Ammon's horn (tissue), 1 donor: ENCODE measurements around the gene PUM1.

Experiments
- DNase-seq: peaks from one replicate; pipeline ENCODE4 v3.0.0-alpha.2; 2016; ENCODE audit warnings: low spot score

The PUM1 gene

GRCh38 chr1:31029026-31029425, 36.5 kb downstream of the PUM1 start:
- DNase-seq: no peak

DNA sequence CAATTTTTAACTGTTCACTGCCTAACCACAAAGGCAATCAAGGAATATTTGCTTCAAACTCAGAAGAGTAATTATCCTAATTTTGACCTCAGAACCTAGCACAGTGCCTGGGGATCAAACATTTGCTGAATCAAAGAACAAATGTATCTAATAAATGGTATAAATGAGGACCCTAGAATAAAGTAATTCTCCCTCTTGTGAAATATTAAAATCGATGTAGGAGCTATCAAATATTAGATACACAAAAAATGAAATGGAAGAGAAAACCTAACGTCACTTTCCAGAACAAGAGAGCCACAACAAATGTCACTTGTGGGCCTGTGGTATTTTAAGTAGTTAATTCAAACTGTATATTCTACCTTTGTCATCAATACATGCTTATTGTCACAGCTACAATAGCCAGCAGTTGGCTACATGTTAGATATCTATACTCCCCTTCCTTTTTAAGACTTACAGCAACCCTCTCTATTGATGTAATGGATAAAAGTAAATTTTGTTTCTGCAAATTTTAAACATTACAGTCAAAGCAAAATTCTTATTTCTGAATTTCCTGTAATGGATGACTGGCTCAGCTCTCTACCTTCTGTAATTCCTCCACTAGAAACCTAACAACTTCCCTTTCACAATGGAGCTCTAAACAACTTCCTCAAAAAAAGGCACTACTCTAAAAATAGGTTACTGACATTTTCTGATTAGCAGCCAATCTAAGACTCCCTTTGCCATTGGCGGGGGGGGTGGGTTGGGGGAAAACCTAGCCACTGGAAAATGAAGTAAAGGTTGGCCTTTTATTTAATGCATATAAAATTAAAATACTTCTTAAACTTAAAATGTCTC, 37.6 kb downstream of the PUM1 start:
- DNase-seq: peak; percentile 28

DNA sequence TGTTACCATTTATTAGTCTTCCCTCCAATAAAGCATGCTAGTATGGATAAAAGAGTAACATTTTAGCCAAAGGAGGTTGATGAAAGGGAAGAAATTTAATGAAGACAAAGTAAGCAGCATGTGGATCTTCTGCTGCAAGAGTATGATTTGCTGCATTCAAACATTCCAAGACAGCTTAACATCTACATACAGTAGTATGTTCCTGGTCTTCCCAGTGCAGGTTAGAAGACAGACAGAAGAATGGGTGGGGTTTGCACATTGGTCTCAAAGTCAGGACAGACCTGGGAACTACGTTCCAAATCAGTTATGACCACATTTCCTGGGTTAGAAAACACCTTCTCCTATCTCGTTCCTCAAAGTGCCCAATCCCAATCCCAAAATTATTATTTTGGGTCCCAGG, 43.3 kb downstream of the PUM1 start:
- no peak for DNase-seq

GRCh38 chr1:31020007-31020790, 45.3 kb downstream of the PUM1 start:
- DNase-seq: peak; percentile 17

DNA sequence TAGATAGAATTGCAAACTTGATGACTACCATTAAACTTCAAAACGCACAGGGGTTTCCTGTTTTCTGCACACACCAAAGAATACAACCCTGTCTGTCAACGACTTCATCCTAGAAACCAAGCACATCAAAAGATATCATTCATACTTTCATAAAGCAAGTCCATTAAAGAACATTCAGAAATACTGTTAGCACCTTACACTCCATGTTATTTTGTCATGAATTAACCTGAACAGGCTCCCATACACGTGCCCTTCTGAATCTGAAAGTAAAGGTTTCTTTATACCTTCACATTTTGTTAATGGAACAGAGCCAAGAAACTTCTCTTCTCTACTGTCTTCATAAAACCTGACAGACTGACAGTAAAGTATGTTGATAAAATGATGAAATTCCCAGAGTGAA, 46.1 kb downstream of the PUM1 start:
- DNase-seq: no peak

DNA sequence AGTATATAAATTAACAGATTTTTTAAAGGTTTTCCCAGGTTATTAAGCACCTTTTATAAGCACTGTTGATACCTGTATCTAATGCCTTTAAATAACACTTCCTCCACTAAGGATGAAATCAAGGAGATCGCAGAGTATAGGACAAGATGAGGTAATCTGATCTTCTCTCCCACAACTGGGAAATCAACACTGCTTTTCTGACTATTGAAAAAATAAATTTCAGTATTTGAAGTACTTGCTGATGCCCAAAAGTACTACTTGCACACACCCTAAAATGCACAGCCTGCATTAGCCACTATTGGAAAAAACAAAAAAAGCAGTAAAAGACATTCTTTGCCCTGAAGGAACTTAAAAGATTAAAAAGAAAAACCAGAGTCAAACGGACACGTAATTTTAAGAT, 48.6 kb downstream of the PUM1 start:
- DNase-seq: no peak

GRCh38 chr1:31013187-31013864, 52.2 kb downstream of the PUM1 start:
- peak; percentile 12 for DNase-seq

GRCh38 chr1:31012210-31012924, 53.1 kb downstream of the PUM1 start:
- DNase-seq: no peak

GRCh38 chr1:31011719-31012118, 53.8 kb downstream of the PUM1 start:
- no peak for DNase-seq

- no peak for DNase-seq
Measured at GRCh38 chr1:31010086-31010989, 55.2 kb downstream of the PUM1 start.

- no peak for DNase-seq
Measured at GRCh38 chr1:31007462-31007991, 58.0 kb downstream of the PUM1 start.

DNA sequence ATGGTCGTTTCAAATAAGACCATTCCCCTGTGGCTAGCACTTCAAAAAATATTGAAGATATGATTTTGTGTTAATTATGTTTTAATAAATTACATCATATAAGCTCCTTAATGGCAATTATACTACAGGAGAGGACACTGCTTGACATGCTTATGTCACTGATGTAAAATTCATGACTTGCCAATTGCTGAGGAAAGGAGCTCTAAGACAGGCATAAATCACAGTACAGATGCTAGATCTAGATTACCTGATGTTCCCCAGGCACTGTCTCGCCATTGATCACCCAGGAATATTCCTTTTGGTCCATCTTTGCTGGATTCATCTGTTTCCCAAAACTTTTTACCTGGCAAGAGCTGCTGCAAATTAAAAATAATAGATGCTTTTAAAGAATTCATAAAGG, 58.8 kb downstream of the PUM1 start:
- no peak for DNase-seq

DNA sequence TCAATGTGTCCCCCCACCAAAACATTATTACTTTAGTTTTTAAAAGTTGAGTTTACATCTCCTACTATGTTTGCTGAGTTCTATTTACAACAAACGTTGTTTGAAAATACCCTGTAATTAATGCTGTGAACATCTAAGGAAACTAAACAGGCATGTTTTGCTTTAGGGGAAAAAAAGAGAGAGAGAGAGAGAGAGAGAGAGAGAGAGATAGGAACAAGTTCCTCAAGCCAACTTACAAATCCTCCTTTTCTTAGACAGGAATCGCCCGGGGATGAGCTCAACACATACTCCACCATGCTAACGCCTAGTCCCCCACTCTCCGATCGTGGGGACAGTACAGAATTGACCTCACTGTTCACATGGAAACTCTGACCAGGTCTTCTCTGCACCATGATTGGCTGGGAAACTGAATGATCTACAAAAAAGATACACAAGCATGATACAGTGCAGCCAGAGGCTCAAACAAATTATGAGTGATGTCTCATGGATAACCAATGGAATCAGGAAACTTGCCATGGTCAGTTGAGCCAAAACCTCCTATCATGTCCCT, 59.8 kb downstream of the PUM1 start:
- no peak for DNase-seq

DNA sequence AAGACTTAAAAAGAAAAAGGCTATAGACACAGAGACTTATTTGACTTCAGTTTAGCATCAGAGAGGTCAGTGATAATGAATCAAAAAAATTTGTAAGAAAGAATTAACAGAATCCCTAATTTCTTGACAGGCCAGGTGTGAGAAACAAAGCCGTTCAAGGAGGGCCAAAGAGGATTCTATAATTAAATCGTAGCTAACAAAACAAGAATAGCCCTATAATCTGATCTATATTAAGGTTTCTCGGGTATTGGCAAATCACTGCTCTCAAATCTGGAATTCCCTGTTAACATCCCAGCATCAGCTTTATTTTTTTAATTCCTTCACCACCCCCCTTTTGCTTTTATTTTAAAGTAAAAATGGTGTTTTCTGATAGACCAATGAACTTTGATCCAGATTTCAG, 60.3 kb downstream of the PUM1 start:
- DNase-seq: no peak

DNA sequence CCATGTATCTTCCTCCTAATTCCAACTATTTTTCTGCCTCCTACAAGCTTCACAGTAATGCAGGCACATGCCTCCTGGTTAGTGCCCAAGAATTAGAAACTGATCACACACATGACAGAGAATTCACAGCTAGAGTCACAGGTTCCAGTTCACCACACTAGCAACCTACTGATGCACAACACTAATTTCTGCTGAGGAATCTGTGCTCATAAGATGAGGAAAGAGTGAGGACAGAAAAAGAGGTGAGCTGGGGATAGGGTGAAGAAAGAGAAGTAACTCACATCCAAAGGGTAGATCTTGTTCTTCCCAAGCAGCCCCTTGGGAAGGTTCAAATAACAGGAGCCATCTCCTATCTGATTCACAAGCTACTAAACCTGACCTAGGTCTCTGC, 61.3 kb downstream of the PUM1 start:
- DNase-seq: no peak

- DNase-seq: no peak
Measured at GRCh38 chr1:31003613-31004230, 61.8 kb downstream of the PUM1 start.

DNA sequence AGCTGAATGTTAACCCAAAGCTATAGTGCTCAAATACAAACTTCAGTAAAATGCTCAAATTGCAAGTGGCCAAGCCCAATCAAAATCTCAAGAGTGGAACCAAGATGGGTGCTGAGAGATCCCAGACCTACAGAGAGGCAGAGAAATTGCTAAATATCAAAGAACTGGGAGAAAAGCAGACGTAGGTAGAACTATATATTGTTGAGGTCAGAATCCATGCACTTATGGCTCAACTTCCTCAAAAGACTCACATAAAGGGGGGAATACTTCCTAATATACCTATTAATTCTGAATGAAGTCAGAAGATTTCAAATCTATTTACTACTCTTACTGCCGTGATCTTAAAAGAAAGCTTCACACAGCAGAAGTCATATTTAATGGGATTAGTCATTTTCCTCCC, 65.2 kb downstream of the PUM1 start:
- no peak for DNase-seq

DNA sequence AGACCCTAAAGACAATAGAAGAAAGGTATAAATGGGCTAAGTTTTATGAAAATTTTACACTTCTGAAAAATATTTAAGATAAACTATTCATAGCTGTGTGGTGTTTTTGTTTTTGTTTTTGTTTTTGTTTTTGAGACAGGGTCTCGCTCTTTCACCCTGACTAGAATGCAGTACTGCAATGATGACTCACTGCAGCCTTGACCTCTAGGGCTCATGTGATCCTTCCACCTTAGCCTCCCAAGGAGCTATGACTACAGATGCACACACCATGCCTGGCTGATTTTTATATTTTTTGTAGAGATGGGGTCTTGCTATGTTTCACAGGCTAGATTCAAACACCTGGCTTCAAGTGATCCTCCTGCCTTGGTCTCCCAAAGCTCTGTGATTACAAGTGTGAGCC, 66.6 kb downstream of the PUM1 start:
- no peak for DNase-seq

DNA sequence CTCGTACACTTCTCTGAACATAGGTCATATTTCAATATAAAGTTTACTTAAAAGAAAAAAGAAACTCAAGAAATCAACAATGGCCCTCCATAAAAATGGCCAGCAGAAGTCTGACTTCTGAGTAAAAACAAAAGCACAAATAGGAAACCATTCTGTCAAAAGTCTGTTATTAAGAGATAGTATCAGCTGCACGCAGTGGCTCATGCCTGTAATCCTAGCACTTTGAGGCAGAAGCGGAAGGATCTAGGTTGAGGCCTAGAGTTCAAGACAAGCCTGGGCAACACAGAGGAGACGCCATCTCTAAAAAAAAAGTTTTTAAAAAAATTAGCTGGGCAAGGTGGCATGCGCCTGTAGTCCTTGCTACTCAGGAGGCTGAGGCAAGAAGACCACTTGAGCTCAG, 67.3 kb downstream of the PUM1 start:
- no peak for DNase-seq

- DNase-seq: no peak
Measured at GRCh38 chr1:30997463-30998057, 68.0 kb downstream of the PUM1 start.
